GM12872 (cell line): Measurements from ENCODE around the gene NTRK1.

Source experiments
- TF ChIP-seq, protein P1 (sequence below): IDR thresholded peaks from 3 replicates; pipeline ENCODE4 v1.5.1; 2011; ENCODE audit warnings: low read depth, mild to moderate bottlenecking, low read length, moderate library complexity; ENCODE audit not compliant: insufficient read depth

NTRK1 gene

GRCh38 chr1:156839426-156840109, 21.1 kb upstream of the NTRK1 start:
- TF ChIP-seq, protein P1, sequence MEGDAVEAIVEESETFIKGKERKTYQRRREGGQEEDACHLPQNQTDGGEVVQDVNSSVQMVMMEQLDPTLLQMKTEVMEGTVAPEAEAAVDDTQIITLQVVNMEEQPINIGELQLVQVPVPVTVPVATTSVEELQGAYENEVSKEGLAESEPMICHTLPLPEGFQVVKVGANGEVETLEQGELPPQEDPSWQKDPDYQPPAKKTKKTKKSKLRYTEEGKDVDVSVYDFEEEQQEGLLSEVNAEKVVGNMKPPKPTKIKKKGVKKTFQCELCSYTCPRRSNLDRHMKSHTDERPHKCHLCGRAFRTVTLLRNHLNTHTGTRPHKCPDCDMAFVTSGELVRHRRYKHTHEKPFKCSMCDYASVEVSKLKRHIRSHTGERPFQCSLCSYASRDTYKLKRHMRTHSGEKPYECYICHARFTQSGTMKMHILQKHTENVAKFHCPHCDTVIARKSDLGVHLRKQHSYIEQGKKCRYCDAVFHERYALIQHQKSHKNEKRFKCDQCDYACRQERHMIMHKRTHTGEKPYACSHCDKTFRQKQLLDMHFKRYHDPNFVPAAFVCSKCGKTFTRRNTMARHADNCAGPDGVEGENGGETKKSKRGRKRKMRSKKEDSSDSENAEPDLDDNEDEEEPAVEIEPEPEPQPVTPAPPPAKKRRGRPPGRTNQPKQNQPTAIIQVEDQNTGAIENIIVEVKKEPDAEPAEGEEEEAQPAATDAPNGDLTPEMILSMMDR, result no peak

DNA sequence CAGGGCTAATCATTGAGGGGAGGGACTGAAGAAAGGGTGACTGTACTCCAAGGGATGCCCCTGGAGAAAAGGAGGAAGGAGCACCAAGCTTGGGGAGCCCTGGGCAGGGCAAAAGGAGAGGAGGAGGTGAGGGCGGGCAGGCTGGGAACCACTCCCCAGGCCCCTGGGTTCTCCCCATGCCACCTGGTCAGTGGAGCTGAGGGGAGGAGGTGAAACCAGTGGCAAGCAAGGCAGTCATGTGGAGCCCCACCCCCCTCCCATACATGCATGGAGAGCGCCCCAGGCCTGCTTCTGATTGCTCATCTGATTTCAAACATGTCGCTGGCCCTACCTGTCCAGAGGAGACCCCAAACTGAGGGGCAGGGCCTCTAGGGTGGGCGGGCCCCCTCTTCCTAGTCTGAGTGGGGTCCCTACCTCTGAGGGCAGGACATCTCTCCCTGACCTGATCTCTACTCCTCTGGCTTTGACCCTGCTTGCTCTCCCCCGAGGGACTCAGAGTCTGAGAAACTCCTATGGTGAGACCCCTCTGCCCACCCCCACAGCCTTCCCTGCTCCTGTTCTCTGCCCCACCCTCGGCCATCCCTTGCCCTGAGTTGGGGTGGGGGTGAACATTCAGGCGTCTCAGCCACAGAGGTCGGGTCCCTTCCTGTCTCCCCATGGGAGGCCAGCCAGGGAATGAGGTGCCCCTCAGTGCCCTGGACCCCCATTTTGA, 20.3 kb upstream of the NTRK1 start:
- TF ChIP-seq, protein P1, result no peak

DNA sequence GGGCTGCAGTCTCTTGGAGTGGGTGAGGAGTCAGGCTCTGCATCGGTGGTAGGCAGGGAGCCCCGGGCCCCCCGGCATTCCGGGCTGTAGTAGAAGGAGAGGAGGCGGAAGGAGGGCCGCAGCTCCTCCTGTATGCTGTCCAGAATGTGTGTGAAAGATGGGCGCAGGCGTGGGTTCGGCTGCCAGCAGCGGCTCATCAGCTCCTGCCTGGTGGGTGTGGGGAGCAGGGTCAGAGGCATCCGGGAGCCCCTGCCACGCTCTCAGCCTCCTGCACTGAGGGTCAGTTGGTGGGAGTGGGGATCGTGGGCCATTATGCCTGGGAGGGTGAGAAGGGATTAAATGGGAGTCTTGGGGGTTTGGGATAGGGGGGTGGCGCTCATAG, 19.8 kb upstream of the NTRK1 start:
- TF ChIP-seq, protein P1, result no peak

DNA sequence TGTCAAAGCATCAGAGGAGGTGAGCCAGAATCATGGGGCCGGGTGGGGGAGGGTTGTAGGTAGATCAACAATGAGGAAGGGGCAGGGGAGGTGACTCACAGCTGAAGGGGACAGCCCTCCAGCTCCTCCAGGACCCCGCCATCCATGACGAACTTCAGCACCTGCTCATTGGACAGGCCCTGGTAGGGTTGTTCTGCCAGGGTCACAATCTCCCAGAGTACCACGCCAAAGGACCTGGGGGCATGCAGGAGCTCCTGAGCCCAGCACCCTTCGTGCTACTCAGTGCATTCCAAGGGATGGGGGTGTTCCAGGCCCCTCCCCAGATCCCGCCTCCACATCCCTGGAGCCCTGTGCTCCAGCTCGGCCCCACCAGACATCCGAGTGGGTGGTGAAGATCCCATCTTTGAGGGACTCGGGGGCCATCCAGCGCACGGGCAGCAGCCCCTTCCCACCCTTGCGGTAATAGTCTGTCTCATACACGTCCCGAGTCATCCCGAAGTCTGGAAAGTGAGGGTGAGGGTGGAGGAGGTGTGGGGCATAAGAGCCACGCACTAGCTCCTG, 19.3 kb upstream of the NTRK1 start:
- TF ChIP-seq, protein P1, result no peak

GRCh38 chr1:156842618-156843300, 17.9 kb upstream of the NTRK1 start:
- TF ChIP-seq, protein P1, result no peak

DNA sequence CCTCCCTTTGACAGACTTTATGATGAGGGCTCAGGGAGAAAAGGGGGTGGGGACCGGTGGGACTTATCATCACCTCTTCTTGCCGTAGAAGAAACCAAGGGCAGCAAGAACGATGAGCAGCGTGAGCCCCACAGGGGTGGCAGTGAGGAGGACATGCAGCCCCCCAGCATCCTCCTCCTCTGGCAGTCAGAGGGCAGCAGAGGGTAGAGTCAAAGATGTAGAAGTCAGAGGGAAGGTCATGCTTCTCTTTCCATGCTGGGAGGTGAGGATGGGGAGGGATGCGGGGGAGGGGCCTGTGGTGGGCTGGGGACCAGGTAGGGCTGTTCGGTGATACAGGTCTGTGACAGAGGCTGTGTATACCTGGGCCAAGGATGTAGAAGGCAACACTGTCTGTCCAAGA, 16.6 kb upstream of the NTRK1 start:
- TF ChIP-seq, protein P1, result no peak

GRCh38 chr1:156844638-156845037, 16.0 kb upstream of the NTRK1 start:
- TF ChIP-seq, protein P1, result no peak
